ENCODE measurements around the gene CD96. TPM values are rescaled to one million over a fixed set of nuclear protein-coding genes. Genes with fewer than 3 reads are reported as not detected.
A peak's percentile ranks its signal among the peaks of the same experiment; 100 is the strongest.

Gene CD96
- 9.5 TPM for total RNA-seq
- long read RNA-seq, full-length matches to known transcripts: 1 of 4 reads
- long read RNA-seq, partial matches to known transcripts: 2 of 4 reads
- long read RNA-seq, other reads (novel, unspliced or antisense): 1 of 4 reads

- Histone ChIP-seq H3K27ac (peak within 1 kb of the TSS; percentile 27), H3K4me3 (peak within 1 kb of the TSS; percentile 28), H3K36me3 (no peaks in the 10 kb centered on the region), H3K9me3 (no peaks in the 10 kb centered on the region), H3K4me1 (peaks cover 6% of the 10 kb centered on the region), H3K27me3 (no peaks in the 10 kb centered on the region)
- ATAC-seq: peak; percentile 38
- intact Hi-C loops (cut with DNase I): no loop called here
- DNase-seq: no peak
- TF ChIP-seq CTCF (IDR thresholded peaks at IDR 0.05): no peak
These were observed at the start of gene CD96 for GRCh38 chr3:111541911-111542483. CD96 (plus strand) TSS chr3:111542197; CDS start chr3:111542249, 52 bp downstream.

GRCh38 chr3:111493276-111493675, 48.7 kb upstream of the CD96 start:
- intact Hi-C loops (cut with DNase I): no loop called here

GRCh38 chr3:111496894-111497559, 45.0 kb upstream of the CD96 start:
- no peak overlapping the region for H3K27ac ChIP-seq
- no peaks in the 10 kb centered on the region for H3K36me3 ChIP-seq
- no peaks in the 10 kb centered on the region for H3K9me3 ChIP-seq
- no peaks in the 10 kb centered on the region for H3K4me1 ChIP-seq
- H3K27me3 ChIP-seq: no peaks in the 10 kb centered on the region
- intact Hi-C loops (cut with DNase I): no loop called here
- ATAC-seq: no peak
- TF ChIP-seq CTCF (IDR thresholded peaks at IDR 0.05): no peak
- no peak for DNase-seq
- no peak overlapping the region for H3K4me3 ChIP-seq

More at GRCh38 chr3:111493276-111493675, 48.7 kb upstream of the CD96 start:
- Histone ChIP-seq H3K27ac (no peak overlapping the region), H3K36me3 (no peaks in the 10 kb centered on the region), H3K9me3 (no peaks in the 10 kb centered on the region), H3K27me3 (no peaks in the 10 kb centered on the region), H3K4me1 (no peaks in the 10 kb centered on the region), H3K4me3 (no peak overlapping the region)
- DNase-seq: no peak
- no peak for TF ChIP-seq CTCF (IDR thresholded peaks at IDR 0.05)
- ATAC-seq: no peak

GRCh38 chr3:111498022-111498421, 44.0 kb upstream of the CD96 start:
- no peak for TF ChIP-seq CTCF (IDR thresholded peaks at IDR 0.05)

GRCh38 chr3:111506435-111506834, 35.6 kb upstream of the CD96 start:
- no peaks in the 10 kb centered on the region for H3K9me3 ChIP-seq
- no peak overlapping the region for H3K4me3 ChIP-seq
- no peaks in the 10 kb centered on the region for H3K4me1 ChIP-seq
- ATAC-seq (no peak), DNase-seq (no peak)
- H3K27me3 ChIP-seq: no peaks in the 10 kb centered on the region
- no peak overlapping the region for H3K27ac ChIP-seq
- H3K36me3 ChIP-seq: no peaks in the 10 kb centered on the region
- no peak for TF ChIP-seq CTCF (IDR thresholded peaks at IDR 0.05)
- intact Hi-C loops (cut with DNase I): no loop called here

More at GRCh38 chr3:111498022-111498421, 44.0 kb upstream of the CD96 start:
- Histone ChIP-seq H3K4me1 (no peaks in the 10 kb centered on the region), H3K36me3 (no peaks in the 10 kb centered on the region), H3K27me3 (no peaks in the 10 kb centered on the region), H3K27ac (no peak overlapping the region), H3K4me3 (no peak overlapping the region), H3K9me3 (no peaks in the 10 kb centered on the region)
- ATAC-seq (no peak), DNase-seq (no peak)
- intact Hi-C loops (cut with DNase I): no loop called here

All from upper lobe of right lung (tissue), 1 donor.